Fibroblast of peridontal ligament (primary cell): ENCODE data around the gene TOM1L2.

Source experiments
- DNase-seq: peaks from one replicate; pipeline ENCODE4 v3.0.0-alpha.2; 2010; ENCODE audit errors: extremely low read depth

Gene TOM1L2

DNA sequence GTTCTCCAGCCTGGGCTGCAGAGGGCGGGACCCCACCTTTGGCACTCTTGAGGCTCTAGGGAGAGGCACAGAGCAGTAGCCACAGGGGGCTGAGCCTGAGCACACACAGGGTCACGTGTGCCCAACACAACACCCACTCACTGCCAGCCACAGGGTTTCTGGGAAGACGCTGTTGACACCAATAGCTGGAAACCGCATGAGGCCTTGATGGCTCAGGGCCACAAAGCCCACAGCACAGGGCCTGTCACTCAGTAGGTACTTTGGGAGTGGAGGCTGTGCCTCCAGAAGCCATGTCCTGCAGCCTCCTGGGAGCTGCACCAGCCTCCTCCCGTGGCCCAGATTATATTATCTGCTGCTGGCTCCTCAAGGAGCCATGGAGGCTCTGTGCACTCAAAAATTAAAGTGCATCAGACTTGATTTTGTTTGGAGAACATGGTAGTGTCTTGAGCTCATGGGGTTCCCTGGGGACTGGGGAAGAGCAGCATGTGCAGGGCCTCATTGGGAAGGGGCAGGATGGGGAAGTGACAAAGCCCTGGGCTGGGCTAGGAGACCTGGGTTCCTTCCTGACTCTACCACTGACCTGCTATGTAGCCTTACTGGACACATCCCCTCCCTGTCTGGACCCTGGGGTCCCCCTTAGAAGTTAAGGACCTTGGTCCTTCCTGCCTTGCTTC lies 122.9 kb downstream of the TOM1L2 start:
- peak; percentile 68 for DNase-seq

DNA sequence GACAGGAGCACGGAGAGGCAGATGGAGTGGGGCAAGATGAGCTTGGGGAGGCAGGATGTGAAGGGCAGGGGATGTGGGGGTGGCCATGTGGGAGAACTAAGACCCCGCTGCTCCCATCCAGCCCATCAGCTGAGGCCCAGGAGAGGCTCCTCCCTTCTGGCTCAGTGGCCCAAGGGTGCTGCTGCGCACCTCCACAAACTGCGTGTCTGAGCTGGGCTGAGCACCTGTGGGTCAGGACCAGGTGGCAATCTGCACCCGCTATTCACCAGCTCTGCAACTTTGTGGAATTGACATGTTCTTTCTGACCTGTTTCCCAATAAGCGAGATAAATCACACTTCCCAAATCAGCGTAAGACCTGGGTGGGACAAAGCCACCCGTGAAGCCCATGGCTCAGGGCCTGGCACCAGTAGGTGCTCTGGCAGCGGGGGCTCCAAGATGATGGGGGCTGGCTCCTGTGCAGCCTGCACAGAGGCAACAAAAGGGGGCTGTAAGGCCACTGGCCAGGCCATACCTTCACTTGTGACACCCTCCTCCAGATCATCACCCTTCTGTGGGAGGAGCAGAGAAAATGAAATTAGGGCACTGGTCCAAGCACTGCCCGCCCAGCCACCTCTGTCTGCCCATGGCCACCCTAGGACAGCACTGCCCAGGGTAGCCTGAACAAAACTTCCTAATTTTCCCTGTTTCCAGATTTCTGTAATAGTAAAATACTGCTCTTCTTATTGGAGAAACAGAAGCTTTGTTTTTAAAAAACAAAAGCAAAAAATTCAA lies 123.7 kb downstream of the TOM1L2 start:
- DNase-seq: no peak

DNA sequence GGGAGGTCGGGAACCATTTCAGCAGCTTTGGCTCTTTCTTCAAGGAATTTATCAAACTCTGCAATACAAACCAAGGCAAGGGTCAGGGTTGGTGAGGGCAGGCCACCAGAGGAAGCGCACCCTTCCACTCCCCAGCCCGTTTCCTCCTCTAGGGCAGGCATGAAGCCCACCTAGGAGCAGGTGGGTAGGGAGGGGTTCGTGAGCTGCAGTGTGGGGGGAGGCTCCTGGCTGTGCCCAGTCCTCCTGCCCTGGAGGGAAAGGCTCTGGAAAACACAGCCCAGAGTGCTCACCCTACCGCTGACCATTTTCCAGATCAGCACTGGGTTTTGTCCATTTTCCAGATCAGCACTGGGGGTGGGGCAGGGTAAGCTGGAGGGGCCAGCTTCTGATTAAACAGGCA lies 124.5 kb downstream of the TOM1L2 start:
- DNase-seq: no peak

DNA sequence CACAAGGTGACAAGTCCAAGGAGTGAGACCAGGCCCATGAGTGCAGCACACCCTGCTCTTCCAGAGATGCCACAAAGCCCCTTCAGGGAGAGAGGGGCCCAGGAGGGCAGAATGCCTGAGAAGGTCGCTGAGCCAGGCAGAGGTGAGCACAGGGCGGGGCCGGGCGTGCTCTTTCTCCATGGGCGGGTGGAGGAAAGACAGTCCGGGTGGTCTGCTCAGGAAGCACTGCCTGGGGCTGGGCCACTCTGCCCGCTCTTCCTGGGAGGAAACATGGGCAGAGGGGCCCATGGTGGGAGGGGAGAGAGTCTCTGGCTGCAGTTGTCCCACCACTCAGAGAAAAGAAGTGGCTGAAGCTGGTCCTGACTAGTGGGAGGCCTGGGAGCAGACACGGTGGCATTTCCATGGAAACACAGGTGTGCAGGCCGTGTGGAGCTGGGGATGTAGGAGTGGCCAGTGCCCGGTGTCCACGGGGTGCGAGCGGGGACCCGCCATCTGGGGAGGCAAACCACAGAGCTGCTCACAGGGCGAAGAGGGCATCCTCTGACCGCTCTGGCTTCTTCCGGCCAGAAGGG lies 125.0 kb downstream of the TOM1L2 start:
- DNase-seq: no peak

DNA sequence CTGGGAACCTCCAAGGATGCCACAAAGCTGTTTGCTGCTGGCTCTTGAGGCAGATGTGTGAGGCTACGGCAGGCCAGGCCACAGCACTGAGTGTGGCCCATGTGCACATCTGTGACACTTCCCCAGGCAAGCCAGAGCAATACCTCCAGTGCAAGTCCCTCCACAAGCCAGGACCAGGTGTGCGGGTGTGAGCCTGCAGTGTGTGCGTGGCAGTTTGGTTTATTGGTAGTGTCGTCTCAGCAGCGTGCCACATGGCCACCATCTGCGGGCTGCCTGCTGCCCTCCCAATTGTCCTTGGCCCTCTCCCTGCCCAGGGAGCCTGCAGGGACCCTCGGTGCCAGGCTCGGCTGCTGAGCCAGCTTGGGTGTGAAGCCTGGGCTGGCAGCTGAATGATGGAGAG lies 125.6 kb downstream of the TOM1L2 start:
- DNase-seq: no peak

DNA sequence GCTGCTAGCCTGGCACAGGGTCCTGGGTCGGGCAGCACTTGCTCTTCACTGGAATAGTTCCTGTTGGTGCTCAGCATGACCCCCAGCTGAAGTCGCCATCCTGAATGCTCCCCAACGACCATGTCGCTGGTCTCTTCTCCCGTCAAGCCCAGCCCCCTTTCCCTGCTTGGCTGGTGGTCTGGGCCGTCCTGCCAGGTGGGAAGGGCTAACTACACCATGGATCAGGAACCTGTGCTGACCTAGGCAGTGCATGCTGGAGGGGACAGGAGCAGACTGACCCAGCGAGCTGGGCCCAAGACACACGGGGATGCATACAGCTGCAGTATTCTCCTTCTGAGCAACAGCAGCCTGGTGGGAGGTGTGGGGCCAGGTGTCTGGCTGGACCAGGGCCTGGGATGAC lies 126.2 kb downstream of the TOM1L2 start:
- no peak for DNase-seq

DNA sequence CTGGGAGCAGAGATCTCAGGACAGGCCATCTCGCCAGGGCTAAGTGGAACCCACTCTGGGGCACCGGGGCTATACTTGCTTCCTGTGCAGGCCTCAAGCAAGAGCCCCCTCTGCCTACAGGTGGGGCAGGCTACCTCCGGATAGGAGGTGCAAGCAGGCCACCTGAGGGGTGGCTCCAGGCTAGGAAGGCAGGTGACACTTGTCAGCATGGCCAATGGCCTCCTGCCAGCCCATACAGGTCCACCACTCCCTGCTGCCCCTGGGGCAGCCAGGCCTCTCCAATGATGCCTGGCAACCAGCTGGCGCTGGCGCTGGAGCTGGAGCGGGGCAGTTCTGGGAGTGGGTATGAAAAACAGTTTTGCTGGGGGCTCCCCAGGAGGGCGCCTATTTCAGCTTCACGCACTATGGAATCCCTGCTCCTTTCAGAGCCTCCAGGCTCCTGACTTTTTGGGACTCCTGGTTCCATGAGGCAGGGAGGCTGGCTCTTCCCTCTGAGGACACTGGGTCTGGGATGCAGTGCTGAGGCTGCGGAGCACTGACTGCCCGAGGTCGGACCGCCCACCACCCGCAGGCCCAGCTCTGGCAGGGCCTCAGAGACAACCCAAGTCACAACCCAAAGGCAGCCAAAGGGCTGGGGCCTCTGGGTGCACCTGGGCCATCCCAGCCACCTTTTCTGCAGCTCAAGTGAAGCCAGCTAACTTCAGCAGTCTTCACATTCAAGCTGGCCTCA lies 127.0 kb downstream of the TOM1L2 start:
- no peak for DNase-seq

DNA sequence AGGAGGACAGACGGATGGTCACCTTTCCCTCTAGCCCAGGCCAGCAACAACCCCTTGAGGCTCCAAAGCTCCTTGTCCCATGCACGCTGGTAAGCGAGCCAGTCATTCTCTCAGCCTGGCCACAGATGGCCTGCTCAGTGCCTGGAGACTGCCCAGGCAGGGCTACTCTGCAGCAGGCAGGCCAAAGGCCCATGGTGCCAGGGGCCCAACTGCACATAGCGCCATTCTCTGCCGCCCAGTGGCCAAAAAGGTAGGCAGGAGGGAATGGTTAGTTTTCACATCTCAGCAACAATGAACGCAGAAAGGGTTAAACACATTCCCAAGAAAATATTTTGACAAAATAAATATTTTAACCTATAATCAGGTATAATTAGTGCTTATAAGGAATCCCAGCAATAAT lies 127.7 kb downstream of the TOM1L2 start:
- DNase-seq: no peak

DNA sequence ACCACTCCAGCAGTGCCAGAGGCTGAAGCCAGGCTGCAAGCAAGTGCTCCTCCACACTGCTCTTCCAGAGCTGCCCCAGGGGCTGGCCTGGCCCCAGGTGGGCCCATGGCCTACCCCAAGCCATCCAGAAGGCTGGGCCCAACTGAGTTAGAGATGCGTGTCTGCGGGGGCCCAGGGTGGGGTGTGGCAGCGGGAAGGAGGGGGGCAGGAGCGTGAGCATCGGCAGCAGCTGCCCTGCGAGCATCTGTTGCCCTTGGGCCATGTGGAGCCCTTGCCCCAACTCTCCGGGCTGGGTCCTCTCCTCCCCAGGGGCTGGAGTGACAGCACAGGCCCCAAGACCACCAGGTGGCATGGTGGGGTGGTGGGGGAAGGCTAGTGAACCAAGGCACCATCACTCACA lies 128.1 kb downstream of the TOM1L2 start:
- no peak for DNase-seq

DNA sequence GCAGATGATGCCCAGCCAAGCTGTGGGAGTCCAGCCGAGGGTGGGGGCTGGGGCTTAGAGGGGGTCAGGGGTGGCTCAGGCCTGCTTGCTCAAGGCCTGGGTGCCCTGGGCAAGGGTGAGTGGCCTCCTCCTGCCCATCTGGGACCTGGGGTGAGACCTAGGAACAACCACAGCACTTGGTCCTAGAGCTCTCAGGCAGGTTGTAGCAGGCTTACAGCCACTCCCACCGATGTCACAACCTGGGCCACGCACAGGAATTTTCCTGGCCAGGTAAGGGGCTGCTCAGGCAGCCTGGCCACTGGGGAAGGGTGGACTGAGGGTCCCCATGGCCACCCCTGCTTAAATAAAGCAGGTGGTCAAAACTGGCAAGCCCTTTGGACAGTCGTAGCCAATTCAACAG lies 129.1 kb downstream of the TOM1L2 start:
- DNase-seq: no peak

DNA sequence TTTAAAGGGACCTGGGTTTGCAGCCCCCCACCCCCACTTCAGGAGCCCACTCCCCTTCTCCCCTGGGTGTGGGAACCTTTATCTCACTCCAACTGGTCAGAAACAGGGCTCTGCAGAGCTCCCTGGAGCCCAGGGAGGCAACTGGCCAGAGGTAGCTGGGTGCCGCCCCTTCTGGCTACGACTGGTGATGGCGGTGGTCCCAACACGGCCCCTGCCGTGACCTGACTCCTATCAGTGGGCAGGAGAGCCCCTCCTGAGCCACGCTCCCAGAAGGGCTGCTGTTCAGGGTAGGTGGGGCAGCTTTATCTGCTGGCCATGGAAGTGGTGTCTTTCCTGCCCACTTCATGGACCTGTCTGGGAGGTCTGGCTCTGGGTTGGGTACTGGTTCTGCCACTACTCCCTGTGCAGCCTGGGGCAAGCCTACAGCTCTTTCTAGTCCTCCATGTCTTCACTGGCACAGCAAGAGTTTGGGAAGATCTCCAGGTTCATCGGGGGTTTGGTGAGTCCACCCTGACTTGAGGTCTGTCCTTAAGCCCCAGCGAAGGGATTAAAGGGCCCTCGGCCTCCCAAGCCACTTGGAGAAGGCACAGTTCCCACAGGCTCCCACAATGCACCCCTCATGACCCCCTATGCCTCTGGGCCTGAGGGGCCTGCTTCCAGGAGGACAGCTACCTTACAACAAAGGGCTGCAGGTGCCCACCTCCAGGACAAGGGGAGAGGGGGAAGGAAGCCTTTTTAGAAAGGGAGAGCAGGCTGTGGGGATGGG lies 129.9 kb downstream of the TOM1L2 start:
- DNase-seq: no peak

DNA sequence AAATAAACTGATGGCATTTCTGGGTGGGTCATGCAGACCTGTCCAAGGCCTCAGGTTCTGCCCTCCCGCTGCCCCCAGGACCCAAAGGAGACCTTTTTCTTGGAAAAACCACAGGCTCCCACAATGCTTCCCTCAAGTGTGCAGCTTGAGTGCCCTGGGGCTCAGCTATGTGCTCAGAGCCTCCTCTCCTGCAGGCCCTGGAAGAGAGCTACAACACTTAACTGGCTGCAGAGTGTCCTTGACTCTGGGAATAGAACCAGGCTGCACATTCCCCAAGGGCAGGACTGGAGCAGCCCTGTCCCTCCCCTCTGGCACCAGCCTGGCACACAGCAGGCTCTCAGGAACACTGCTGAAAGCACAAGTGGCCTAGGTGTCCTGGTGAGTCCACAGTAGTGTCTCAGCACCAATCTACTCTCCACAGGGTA lies 130.6 kb downstream of the TOM1L2 start:
- no peak for DNase-seq

DNA sequence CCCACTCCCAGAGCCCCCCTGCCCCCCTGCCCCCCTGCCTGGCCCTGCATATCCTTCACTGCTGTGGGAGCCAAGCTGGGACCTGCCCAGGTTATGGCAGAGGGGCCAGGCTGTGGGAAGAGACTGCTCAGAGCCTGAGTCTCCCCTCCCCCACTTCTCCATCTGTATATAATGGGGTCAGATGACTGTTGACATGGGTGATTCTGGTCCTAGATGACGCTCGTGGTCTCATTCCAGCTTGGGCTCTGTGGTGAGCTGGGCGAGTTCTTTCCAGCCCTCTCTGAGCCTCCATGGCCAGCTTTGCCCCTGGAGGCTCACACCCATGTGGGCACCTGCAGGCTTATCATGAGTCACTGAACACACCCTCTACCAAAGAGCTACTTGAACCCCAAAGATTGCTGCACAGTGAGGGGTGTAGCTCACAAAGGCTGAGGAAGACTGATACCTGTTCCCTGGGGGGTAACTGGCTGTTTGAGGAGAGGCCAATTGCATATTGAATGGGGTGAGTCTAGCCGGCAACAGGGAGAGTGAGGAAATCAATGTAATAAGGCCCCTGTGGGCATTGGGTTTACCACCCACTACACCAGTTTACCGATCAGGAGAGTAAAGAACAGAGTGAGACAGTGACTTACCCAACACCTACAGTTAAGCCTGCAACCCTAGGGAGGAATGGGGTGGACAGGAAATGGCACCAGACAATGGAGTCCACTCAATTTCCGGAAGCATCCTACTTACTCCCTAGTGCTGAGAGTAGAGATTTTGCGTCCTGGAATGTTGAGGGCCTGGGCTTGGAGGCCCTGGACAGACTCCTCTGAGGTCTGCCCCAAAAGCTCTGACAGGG lies 131.2 kb downstream of the TOM1L2 start:
- DNase-seq: peak; percentile 45

DNA sequence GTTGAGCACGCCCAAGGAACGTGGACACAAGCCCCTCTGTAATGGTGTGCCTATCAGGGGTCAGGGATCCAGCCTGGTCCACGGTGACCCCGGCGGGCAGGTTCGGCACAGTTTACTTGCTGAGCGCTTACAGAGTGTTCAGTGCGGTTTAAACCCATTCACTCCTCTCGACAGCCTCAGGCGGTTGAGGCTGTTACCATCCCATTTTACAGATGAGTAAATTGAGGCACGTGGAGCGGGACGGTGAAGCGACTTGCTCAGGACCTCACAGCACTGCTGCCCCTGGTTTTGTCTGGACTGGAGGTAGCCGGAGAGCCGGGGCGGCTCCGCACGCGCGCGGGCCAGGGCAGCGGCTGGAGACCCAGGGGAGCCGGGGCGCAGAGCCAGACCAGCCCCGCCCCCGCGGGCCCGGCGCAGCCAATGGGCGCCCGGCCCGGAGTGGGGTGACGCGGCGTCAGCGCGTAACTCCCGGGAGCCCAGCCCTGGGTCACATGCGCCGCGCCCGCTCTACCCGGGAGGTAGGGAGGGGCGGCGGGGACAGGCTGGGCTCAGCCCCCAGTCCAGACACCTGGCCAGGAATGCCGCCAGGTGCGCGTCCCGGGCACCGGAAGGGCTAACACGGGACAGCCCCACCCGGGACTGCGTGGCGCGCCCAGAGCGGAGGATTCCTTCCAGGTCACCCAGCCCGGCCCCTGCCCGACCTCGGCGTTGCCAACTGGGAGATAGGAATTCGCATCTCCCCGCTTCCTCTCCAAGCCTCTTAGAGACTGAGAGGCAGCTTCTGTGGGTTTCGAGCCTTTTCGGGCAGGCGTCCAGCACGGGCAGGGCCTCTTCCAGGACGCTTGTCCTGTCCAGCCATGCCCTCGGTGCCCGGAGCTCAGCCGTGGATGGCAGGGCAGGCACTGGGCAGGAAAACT lies 132.2 kb downstream of the TOM1L2 start:
- peak; percentile 87 for DNase-seq

DNA sequence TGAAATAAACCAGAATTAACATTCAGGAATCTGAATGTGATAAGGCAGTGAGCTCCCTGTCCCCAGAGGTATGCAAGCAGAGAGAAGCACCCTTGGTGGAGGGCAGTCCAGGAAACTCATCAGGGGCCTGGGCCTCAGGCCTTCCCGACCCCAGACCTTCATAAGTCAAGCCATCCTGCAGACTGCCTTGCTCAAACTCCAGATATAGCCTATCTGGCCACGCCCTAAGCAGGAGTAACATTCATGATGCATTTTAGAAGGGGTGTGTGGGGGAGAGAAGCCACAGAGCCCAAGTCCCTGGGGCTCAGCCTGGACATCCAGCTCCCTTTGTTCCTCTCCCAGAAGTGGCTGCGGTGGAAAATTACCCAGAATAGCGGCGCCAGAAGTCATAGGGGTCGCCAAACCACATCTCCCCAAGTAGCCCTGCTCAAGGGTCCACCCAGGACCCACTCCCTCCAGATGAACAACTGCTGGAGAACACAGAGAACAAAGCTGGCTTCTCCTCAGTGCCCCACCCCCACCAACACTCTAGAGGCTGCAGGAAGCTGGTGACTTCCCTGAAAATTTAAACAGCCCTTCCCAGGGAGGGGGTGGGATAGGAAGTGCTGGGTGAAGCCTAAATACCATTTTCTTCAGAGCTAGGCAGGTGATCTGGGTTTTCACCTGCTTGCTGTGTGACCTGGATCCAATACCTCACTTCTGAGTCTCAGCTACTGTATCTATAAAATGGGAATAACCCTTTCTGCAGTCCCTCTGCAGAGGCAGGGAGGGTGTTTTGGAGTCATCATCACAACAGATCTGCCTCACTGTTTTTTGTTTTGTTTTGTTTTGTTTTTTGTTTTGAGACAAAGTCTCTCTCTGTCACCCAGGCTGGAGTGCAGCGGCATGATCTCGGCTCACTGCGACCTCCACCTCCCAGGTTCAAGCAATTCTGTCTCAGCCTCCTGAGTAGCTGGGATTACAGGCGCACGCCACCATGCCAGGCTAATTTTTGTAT lies 133.9 kb downstream of the TOM1L2 start:
- DNase-seq: no peak

DNA sequence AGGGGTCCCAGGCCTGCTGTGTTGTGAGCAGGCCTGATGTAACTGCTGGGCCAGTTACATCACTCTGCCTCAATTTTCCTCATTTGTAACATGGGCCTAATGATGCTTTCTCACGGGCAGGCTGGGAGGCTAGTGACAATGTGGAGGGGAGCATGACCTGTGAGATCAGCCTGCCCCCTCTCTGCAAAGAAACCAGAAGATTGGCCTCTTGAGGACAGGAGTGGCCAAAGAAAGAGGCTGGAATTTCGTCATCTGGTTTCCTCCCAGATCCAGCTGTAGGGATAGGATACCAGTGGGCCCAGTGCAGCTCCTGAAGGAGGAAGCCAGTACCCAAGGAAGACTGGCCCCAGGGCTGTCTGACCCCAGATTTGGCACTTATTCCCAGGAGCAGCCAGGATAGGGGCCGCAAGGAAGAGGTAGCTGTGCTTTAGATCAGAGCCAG lies 134.8 kb downstream of the TOM1L2 start:
- DNase-seq: peak; percentile 93

DNA sequence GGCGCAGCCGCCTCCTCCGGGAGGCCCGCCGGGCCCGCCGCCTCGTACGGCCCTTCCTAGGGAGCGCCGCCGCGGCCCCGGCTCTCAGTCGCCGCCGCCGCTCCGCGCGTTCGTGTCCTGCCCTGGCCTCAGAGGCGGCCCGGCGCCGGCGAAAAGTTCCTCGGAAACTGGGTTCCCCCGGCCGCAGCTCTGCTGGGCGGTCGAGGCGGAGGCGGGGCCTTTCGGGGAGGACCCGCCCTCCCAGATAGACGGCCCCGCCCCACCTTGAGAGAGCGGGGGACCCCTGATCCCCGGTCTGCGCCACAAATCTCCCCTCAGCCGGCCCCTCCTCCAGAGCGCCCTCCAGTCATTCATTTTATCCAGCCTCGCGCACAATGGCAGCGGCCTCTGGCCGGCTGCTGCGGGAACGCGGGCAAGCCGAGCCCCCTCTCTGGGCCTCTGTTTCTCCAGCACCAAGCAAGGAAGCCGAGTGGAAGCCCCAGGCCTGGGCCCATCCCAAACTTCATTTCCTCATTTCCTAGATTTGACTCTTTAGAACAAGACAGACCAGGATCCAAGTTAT lies 135.3 kb downstream of the TOM1L2 start, which contains the start of gene SREBF1:
Gene SREBF1, minus strand, starts transcription at position 169 of the 562 bp plus-strand sequence. CDS start 169 bp downstream, outside the sequence.
- DNase-seq: peak; percentile 32
